HepG2 (cell line): ENCODE measurements around the gene RITA1. TPM values are rescaled to one million over a fixed set of nuclear protein-coding genes. Genes with fewer than 3 reads are reported as not detected.

ENCODE experiments used
- CREM ChIP-seq, 2 experiments: sonication (generic) in 1 of 2; formaldehyde crosslinking in 1 of 2; IDR thresholded peaks; 2 replicates each; pipeline versions ENCODE4 v1.4.0 to v1.6.1; 2016 to 2020; ENCODE audit warnings: antibody characterized with exemption in 1 of 2, mild to moderate bottlenecking in 1 of 2, missing genetic modification reagents in 1 of 2
- ELF4 ChIP-seq: sonication (generic); formaldehyde crosslinking; IDR thresholded peaks from 2 replicates; pipeline ENCODE4 v1.5.0; 2020; ENCODE audit warnings: missing genetic modification reagents, mild to moderate bottlenecking, moderate library complexity, borderline replicate concordance
- GLI4 ChIP-seq: sonication (generic); formaldehyde crosslinking; IDR thresholded peaks from 2 replicates; pipeline ENCODE4 v1.5.1; 2020; ENCODE audit warnings: missing genetic modification reagents, mild to moderate bottlenecking, moderate library complexity, borderline replicate concordance
- KIAA2018 ChIP-seq: sonication (generic); formaldehyde crosslinking; IDR thresholded peaks from 2 replicates; pipeline ENCODE4 v1.5.0; 2020; ENCODE audit warnings: mild to moderate bottlenecking, missing genetic modification reagents, borderline replicate concordance
- KMT2B ChIP-seq: IDR thresholded peaks from 2 replicates; pipeline ENCODE4 v1.6.1; 2016; ENCODE audit warnings: missing genetic modification reagents, missing compliant biosample characterization
- TBL1XR1 ChIP-seq: fragments of 150-350 bp; IDR thresholded peaks from 2 replicates; pipeline ENCODE4 v1.6.1; 2014; ENCODE audit warnings: borderline replicate concordance, low read length; ENCODE audit not compliant: partially characterized antibody
- ZBED4 ChIP-seq: sonication (generic); formaldehyde crosslinking; IDR thresholded peaks from 2 replicates; pipeline ENCODE4 v1.4.0; 2020; ENCODE audit warnings: missing genetic modification reagents, borderline replicate concordance
- ZGPAT ChIP-seq: IDR thresholded peaks from 2 replicates; pipeline ENCODE4 v1.6.1; 2016; ENCODE audit warnings: mild to moderate bottlenecking
- ZNF788 ChIP-seq: sonication (generic); formaldehyde crosslinking; IDR thresholded peaks from 2 replicates; pipeline ENCODE4 v1.5.0; 2020; ENCODE audit warnings: mild to moderate bottlenecking, missing genetic modification reagents, borderline replicate concordance
- ZSCAN25 ChIP-seq: sonication (generic); formaldehyde crosslinking; IDR thresholded peaks from 2 replicates; pipeline ENCODE4 v1.8.0; 2022; ENCODE audit warnings: mild to moderate bottlenecking, missing genetic modification reagents
- ZUFSP ChIP-seq: sonication (generic); formaldehyde crosslinking; IDR thresholded peaks from 2 replicates; pipeline ENCODE4 v1.9.0; 2021; ENCODE audit warnings: missing genetic modification reagents, mild to moderate bottlenecking, borderline replicate concordance
- polyA plus RNA-seq, 8 experiments: library from polyadenylated mRNA; depleted of rRNA in 3 of 8; stranded (reverse) in 7 of 8; unstranded in 1 of 8; fragments of >200 nt; fragmentation: Illumina TruSeq in 4 of 8; extraction: Trizol in 4 of 8; gene quantifications; 2 replicates each; pipeline versions ENCODE4 v1.2.1 to v1.2.3, GENCODE V29; 2011 to 2016; ENCODE audit warnings: low read depth in 4 of 8, missing spikeins in 1 of 8, mixed read lengths in 1 of 8; ENCODE audit not compliant: insufficient read depth in 1 of 8
- total RNA-seq, 5 experiments: library from RNA; depleted of rRNA; stranded (reverse); fragments of >200 nt; fragmentation: Illumina TruSeq; extraction: Trizol; gene quantifications; 2 replicates each; pipeline ENCODE4 v1.2.3, GENCODE V29; 2016; ENCODE audit warnings: low read depth in 1 of 5

The RITA1 gene
- total and polyA plus RNA-seq, 2 of the 13 experiments (the other 11 are each of a cell fraction or from before 2014, with no cell fraction given) = 12.4 to 28.9 TPM

GRCh38 chr12:113185180-113186032, at the start of gene RITA1, which contains the start of gene DDX54 (continued):
- 0 out of 2 replicates have a peak, but pooled peaks have one; percentile 58 for TF ChIP-seq KIAA2018 (CRISPR knock-in tag)
- no peak; the same call in 1 of the 2 replicates for TF ChIP-seq CREM (IDR thresholded peaks at IDR 0.05)
- TF ChIP-seq CREM (CRISPR knock-in tag; IDR thresholded peaks at IDR 0.05) = no peak
- peak; percentile 90 for TF ChIP-seq ZGPAT
- no peak; the same call in 1 of the 2 replicates for TF ChIP-seq ZSCAN25 (CRISPR knock-in tag)
- no peak; the same call in 1 of the 2 replicates for TF ChIP-seq ZBED4 (CRISPR knock-in tag)
- TF ChIP-seq GLI4 (CRISPR knock-in tag) = peak; percentile 59
- no peak for TF ChIP-seq ELF4 (CRISPR knock-in tag)
- TF ChIP-seq TBL1XR1 = peak; percentile 40
- no peak for TF ChIP-seq ZUFSP (CRISPR knock-in tag)
- TF ChIP-seq KMT2B (CRISPR knock-in tag) = no peak; the same call in 1 of the 2 replicates
- TF ChIP-seq ZNF788 = peak; percentile 56
